ENCODE results near the gene SLC4A1. TPM values are rescaled to one million over a fixed set of nuclear protein-coding genes. Genes with fewer than 3 reads are reported as not detected.

The SLC4A1 gene
- total RNA-seq, 4 donors from 2014 or later = not detected

DNA sequence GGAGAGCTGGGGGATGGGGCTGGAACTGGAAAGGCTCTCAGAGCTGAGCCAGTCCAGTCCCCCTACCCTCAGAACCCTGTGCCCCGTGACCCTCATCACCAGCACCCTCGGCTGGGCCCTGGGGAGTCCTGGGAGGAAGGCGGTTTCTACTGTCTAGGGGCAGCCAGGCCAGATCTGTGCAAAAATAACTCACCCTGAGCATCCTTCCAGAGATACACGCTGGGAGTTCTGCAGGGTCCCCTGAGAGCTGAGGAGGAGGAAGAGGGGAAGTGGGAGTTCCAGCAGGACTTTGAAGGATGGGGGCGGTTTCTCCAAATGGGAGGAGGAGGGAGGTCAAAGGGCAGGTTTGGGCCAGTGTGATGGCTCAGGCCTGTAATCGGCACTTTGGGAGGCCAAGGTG is 5.0 kb upstream of the SLC4A1 start:
- no peak for DNase-seq
- whole genome bisulfite sequencing, 2 donors (ENCODE audit: low coverage in 1 of 2) = 60 to 78% methylated on average over 2 to 6 of the region's 6 CpGs
- in situ Hi-C loops (cut with MboI; ENCODE audit: low pct_ligation_motif_present in 1 of 4, low pct_unique_long_range_greater_than_20kb in 1 of 4, low sequenced_read_pairs in 3 of 4) (no loop called here), intact Hi-C loops (cut with DNase I; ENCODE audit: low total_unique reads) (no loop called here)
- Histone ChIP-seq H3K9me3 (no peaks in the 10 kb centered on the region), H3K4me1 (no peaks in the 10 kb centered on the region), H3K36me3 (no peaks in the 10 kb centered on the region), H3K27ac (no peak overlapping the region), H3K4me3 (no peak overlapping the region), H3K27me3 (no peaks in the 10 kb centered on the region)
- TF ChIP-seq POLR2AphosphoS5 (IDR thresholded peaks at IDR 0.05) = no peak
- TF ChIP-seq, protein P1, sequence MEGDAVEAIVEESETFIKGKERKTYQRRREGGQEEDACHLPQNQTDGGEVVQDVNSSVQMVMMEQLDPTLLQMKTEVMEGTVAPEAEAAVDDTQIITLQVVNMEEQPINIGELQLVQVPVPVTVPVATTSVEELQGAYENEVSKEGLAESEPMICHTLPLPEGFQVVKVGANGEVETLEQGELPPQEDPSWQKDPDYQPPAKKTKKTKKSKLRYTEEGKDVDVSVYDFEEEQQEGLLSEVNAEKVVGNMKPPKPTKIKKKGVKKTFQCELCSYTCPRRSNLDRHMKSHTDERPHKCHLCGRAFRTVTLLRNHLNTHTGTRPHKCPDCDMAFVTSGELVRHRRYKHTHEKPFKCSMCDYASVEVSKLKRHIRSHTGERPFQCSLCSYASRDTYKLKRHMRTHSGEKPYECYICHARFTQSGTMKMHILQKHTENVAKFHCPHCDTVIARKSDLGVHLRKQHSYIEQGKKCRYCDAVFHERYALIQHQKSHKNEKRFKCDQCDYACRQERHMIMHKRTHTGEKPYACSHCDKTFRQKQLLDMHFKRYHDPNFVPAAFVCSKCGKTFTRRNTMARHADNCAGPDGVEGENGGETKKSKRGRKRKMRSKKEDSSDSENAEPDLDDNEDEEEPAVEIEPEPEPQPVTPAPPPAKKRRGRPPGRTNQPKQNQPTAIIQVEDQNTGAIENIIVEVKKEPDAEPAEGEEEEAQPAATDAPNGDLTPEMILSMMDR (IDR thresholded peaks at IDR 0.05) = no peak
- no peak for TF ChIP-seq EP300 (IDR thresholded peaks at IDR 0.05; ENCODE audit: low read depth)
- no peak for TF ChIP-seq POLR2A (IDR thresholded peaks at IDR 0.05)

DNA sequence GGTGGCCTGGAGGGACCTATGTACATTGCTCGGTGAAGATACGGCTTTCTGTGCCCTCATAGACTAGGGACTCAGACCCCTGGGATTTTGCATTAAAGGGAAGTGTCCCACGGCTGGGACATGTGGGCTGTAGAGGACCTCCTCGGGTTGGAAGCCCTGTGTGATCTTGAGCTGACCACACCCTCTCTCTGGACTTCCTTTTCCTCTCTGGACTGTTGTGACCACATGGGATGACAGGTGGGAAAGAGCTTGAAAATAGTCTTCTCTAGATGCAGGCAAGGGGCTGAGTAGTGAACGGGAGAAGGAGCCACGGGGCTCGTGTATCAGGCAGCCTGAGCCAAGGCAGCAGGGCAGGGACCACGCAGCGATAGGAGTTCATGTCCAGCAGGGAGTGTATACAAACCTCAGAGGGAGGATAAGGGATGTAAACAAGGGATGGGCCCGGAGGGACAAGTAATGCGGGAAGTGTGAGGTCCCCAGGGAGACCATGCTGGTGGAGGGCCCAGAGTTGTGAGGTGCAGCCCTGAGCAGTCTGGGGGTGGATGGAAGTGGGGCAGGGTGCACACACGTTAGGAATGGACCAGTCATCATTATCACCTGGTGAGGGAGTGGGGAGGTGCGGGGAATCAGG is 4.5 kb upstream of the SLC4A1 start:
- Histone ChIP-seq H3K4me3 (no peak overlapping the region), H3K36me3 (no peaks in the 10 kb centered on the region), H3K27me3 (no peaks in the 10 kb centered on the region), H3K9me3 (no peaks in the 10 kb centered on the region), H3K27ac (no peak overlapping the region), H3K4me1 (no peaks in the 10 kb centered on the region)
- intact Hi-C loops (cut with DNase I; ENCODE audit: low total_unique reads) = no loop called here
- TF ChIP-seq, protein P1 (IDR thresholded peaks at IDR 0.05) = no peak
- TF ChIP-seq EP300 (IDR thresholded peaks at IDR 0.05; ENCODE audit: low read depth) (no peak), POLR2AphosphoS5 (IDR thresholded peaks at IDR 0.05) (no peak), POLR2A (IDR thresholded peaks at IDR 0.05) (no peak)
- in situ Hi-C loops (cut with MboI; ENCODE audit: low pct_ligation_motif_present in 1 of 4, low pct_unique_long_range_greater_than_20kb in 1 of 4, low sequenced_read_pairs in 3 of 4) = no loop called here
- WGBS, 2 donors (ENCODE audit: low coverage in 1 of 2) = 40 to 54% methylated on average over 2 to 13 of the region's 13 CpGs
- no peak for DNase-seq

DNA sequence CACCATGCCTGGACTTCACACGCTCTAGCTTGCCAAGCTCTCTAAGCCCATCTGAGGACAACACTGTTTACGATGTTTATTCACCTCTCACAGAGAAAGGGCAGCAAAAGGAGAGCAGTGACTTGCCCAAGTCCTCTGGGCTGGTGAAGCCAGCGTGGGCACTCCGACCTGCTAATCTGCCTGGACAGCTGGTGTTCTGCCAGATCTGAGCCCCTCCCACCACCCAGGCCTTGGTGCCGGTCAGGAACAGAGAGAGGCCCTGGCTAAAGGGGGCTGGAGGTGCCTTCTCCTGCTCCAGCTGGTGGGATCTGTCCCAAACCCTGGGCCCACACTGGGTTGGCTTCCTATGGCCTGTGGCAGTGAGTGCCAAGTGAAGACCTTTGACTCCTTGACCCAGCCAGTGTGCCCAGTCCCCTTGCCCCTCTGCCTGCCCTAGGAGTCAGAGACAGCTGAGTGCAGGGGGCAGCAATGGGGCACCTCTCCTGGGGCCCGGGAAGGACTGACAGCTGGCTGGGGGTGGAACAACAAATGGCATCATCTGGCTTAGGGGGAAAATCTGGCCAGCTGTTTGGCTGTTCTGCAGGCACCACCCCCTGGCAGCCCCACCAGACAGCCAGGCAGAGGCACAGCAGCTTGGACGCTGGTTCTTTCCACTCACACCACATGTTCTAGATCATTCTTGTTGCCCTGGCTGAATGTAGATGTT is 1.8 kb upstream of the SLC4A1 start:
- no peak for DNase-seq
- in situ Hi-C loops (cut with MboI; ENCODE audit: low pct_ligation_motif_present in 1 of 4, low pct_unique_long_range_greater_than_20kb in 1 of 4, low sequenced_read_pairs in 3 of 4) = no loop called here
- Histone ChIP-seq H3K4me1 (no peaks in the 10 kb centered on the region), H3K27me3 (no peaks in the 10 kb centered on the region), H3K36me3 (no peaks in the 10 kb centered on the region), H3K9me3 (no peaks in the 10 kb centered on the region), H3K27ac (no peak overlapping the region), H3K4me3 (no peak overlapping the region)
- WGBS, 2 donors (ENCODE audit: low coverage in 1 of 2) = 43 to 65% methylated on average over 1 to 7 of the region's 7 CpGs
- intact Hi-C loops (cut with DNase I; ENCODE audit: low total_unique reads) = loop anchor here (5.0 kb wide), 1 partner anchor 342 kb away; no protein-coding TSS in a partner anchor
- TF ChIP-seq, protein P1 (IDR thresholded peaks at IDR 0.05) = no peak
- TF ChIP-seq POLR2A (IDR thresholded peaks at IDR 0.05) = no peak
- no peak for TF ChIP-seq EP300 (IDR thresholded peaks at IDR 0.05; ENCODE audit: low read depth)
- TF ChIP-seq POLR2AphosphoS5 (IDR thresholded peaks at IDR 0.05) = no peak

DNA sequence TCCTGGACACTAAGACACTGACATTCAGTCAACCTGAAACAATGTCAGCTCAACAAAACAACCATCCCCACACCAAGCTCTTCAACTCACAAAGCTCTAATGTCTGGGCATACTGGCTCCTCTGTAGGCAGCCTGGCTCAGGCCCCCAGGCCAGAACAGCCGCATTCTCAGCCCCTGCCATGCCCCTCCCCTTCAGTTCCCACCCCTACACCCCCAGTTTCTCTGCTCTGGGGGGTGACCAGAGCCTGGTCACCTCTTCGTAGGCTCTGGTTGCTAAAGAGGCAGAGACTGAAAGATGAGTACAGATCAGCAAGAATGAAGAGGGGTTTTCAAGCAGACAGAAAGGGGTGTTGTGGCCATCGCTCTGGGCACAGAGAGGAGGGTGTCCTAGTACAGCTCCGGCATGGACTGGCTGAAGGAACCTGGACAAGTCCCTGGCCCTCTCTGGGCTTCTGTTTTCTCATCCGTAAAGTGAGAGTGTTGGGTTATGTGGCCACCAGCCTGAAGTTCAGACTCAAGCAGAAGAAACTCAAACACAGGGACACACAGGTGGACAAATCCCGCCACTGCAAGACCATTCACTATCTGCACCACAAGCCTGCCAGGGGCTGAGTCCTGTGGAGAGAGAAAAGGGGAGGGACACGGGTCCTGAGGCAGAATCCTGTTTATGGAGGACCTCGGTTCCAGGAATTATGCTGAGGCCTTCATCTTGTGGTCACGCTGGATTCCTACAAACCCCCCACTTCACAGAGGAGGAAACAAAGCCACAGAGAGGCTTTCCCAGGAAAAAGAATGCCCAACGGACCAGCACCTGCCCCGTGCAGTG is 987 bp upstream of the SLC4A1 start:
- H3K4me3 ChIP-seq = no peak overlapping the region
- H3K36me3 ChIP-seq = no peaks in the 10 kb centered on the region
- no peaks in the 10 kb centered on the region for H3K4me1 ChIP-seq
- in situ Hi-C loops (cut with MboI; ENCODE audit: low pct_ligation_motif_present in 1 of 4, low pct_unique_long_range_greater_than_20kb in 1 of 4, low sequenced_read_pairs in 3 of 4) (no loop called here), intact Hi-C loops (cut with DNase I; ENCODE audit: low total_unique reads) (loop anchor here (5.0 kb wide), 1 partner anchor 342 kb away; no protein-coding TSS in a partner anchor)
- H3K27ac ChIP-seq = no peak overlapping the region
- no peak for DNase-seq
- H3K27me3 ChIP-seq = no peaks in the 10 kb centered on the region
- WGBS, 2 donors (ENCODE audit: low coverage in 1 of 2) = 75% methylated on average over 11 of the region's 11 CpGs; no CpG with 5 or more reads in 1 of the 2 donors
- no peaks in the 10 kb centered on the region for H3K9me3 ChIP-seq
- TF ChIP-seq POLR2A (IDR thresholded peaks at IDR 0.05) (no peak), EP300 (IDR thresholded peaks at IDR 0.05; ENCODE audit: low read depth) (no peak), POLR2AphosphoS5 (IDR thresholded peaks at IDR 0.05) (no peak)
- TF ChIP-seq, protein P1 (IDR thresholded peaks at IDR 0.05) = no peak
